DND-41 (cell line): Measurements from ENCODE around the gene STARD10.

ENCODE experiments used
- CTCF ChIP-seq: IDR thresholded peaks from 2 replicates; pipeline ENCODE4 v1.5.1; 2012; ENCODE audit warnings: borderline replicate concordance, low read length, moderate library complexity, mild to moderate bottlenecking; ENCODE audit not compliant: poor library complexity, severe bottlenecking; ENCODE audit errors: extremely low read depth
- EZH2 ChIP-seq: IDR thresholded peaks from 3 replicates; pipeline ENCODE4 v1.6.1; 2012; ENCODE audit warnings: borderline replicate concordance, low read depth, mild to moderate bottlenecking, moderate library complexity, low read length, inconsistent platforms; ENCODE audit not compliant: severe bottlenecking

GRCh38 chr11:72805216-72805615, 11.4 kb upstream of the STARD10 start:
- no peak for TF ChIP-seq CTCF
- no peak for TF ChIP-seq EZH2
